ENCODE results near the gene CAMLG.
"Not testable (repeated sequence)": the region's sequence is repeated elsewhere in the genome, so short reads cannot be mapped to it uniquely, and the experiment has no call there.

GRCh38 chr5:134715466-134715865 is 22.9 kb upstream of the CAMLG start:
- TF ChIP-seq POLR2A (IDR thresholded peaks at IDR 0.05; ENCODE audit: low read length); GATA1 (IDR thresholded peaks at IDR 0.05; ENCODE audit: low read depth, low read length): not testable (repeated sequence)
